Activated CD8-positive, alpha-beta memory T cell treated with anti-CD3 and anti-CD28 coated beads for 1 hour (primary cell): Measurements from ENCODE around the gene OR1F1.
"Not testable (repeated sequence)": the region's sequence is repeated elsewhere in the genome, so short reads cannot be mapped to it uniquely, and the experiment has no call there.

Experiments used
- DNase-seq, 2 donors: peaks; one replicate each; pipeline ENCODE4 v3.0.0-alpha.2; 2020; ENCODE audit warnings: low read depth in 1 of 2; ENCODE audit errors: extremely low read depth in 1 of 2

OR1F1 gene

DNA sequence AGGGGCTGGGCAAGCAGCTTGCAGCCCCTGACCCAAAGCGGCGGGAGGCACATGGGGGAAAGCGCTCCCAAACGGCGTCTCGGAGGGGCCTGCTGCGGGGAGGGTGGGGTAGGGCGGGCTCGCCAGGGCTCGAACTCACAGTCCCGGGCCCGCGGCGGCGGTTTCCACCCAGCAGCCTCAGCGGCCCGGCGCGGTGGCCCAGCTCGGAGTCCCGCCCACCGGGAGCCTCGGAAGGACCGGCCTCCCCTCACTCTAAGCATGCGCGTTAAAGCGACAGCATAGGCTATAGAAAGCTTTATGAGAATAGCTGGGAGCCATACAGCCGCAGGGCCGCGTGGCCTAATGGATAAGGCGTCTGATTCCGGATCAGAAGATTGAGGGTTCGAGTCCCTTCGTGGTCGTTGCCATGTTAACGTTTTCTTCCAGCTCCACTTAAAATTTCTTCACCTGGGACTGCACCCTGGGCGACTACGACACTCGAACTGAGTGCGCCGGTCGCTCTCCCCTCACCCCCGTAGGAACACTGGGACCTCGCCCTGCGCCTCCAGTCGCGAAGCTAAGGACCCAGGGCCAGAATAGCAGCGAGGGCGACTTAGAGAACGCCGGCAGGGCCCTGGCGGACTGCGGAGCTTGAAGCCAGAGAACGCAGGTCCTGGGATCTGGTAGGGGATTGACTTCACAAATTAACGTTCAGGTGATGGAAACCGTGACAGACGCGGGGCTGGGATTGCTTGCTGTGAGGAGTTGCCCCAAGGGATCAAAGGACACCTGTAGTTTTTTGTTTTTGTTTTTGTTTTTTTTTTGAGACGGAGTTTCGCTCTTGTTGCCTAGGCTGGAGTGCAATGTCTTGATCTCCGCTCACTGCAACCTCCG, 37.4 kb upstream of the OR1F1 start:
- DNase-seq = peak; percentile 93 to 94

DNA sequence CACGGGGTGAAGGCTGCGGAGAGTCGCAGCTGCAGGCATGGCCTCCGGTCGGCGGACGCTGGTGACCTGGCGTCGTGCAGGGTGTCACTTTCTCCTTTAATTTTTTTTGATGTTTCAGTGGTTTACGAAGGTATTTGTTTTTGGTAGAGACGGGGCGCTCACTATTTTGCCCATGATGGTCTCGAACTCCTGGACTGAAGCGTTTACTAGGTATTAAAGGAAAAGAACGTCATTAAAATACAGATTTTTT, 36.1 kb upstream of the OR1F1 start:
- no peak for DNase-seq

DNA sequence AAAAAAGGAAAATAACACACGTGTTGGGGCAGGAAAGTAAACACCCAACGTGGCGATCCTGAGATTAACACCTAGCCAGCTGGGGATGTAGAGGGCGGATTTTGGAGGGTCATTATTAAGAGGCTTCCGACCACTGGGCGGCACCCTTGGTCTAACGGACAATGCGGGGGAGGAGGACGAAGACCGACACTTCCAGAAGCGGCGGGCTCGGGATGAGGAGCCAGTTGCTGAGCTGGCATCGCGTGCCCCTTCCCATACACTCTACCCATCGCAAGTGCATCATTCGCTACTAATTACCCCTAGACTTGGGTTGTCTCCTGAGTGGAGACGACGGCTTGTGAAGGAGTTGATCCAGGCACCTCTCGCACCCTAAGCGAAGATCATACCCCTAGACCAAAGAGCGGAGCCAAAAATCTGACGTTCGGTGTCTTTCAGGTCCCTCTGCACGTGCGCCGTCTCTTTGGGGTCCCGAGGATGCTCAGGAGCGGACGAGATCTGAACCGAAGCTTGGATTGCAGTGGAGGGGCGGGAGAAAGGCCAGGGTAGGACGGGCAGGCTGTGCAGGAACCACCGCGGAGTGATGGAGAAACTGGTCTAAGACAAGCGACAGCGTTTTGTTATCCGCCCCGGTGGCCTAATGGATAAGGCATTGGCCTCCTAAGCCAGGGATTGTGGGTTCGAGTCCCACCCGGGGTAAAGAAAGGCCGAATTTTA, 35.6 kb upstream of the OR1F1 start:
- peak in 1 of 2 donors; percentile 52 for DNase-seq

DNA sequence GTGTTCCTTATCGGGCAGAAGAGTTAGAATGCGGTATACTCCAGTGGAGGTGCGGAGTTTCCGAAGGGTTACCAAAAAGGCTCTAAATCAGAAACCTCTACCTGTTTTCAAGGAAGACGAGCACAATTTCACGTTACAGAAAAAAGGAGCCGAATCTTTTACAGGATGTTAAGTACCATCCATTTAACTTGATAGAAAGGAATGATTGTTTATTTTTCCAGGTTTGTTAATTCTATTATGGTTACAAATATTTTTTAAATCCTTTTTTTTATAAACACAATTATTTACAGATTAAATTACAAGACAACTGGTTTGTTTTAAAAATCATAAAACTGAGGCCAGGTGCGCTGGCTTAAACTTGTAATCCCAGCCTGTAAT, 35.0 kb upstream of the OR1F1 start:
- no peak for DNase-seq

DNA sequence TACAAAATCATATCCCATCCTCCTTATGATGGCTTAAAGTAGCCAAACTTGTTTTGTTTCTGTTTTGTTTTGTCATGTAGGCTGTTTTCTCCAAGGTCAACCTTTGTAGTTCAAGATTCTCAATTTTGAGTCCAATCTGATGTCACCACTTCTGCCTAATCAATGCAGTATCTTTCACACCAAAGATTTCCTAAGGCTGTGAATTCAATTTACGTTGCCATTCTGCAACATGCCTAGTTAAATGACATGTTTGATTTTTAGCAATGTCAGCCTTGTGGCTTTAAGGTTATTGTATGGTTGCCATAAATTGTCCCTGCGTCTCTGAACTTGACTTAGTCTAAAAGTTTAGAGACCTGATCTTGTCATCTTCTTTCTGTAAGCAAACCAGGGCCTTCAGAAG, 32.8 kb upstream of the OR1F1 start:
- DNase-seq = no peak

DNA sequence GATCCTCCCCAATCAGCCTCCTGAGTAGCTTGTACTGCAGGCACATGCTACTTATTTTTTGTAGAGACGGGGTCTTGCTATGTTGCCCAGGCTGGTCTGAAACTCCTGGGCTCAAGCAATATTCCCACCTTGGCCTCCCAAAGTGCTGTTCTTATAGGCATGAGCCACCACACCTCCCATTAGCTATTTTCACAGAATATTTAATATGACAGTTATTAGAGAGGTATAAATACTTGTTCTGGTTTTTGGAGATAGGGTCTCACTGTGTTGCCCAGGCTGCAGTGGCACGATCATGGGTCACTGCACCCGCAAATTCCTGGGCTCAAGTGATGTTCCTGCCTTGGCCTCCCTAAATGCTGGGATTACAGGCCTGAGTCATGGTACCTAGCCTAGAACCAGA, 32.0 kb upstream of the OR1F1 start:
- no peak for DNase-seq

DNA sequence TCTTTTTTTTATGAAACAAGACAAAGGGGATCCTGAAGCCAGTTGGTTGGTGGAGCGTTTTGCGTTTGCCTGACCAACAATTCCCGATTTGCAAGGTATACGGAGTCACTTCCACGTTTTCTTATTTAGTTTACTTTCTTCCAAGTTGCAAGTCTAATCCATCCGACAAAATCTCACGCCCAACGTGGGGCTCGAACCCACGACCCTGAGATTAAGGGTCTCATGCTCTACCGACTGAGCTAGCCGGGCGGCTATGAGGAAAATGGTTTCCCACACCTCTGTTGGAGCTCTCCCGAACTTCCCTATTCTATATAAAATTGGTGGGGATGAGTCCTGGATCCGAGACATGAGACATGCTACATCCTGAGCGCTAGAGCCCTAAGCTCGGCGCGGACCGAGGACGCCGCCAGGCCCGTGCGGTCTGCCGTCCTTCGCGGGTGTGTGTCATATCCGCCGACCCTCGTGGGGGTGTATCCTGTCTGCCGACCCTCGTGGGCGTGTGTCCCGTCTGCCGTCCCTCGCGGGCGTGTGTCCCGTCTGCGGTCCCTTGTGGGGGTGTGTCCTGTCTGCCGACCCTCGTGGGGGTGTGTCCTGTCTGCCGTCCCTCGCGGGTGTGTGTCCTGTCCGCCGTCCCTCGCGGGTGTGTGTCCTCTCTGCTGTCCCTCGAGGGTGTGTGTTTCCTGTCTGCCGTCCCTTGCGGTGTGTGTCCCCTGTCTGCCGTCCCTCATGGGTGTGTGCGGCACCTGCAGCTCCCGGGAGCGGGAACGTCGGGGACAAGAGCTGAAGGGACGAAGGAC, 30.6 kb upstream of the OR1F1 start:
- DNase-seq = no peak

DNA sequence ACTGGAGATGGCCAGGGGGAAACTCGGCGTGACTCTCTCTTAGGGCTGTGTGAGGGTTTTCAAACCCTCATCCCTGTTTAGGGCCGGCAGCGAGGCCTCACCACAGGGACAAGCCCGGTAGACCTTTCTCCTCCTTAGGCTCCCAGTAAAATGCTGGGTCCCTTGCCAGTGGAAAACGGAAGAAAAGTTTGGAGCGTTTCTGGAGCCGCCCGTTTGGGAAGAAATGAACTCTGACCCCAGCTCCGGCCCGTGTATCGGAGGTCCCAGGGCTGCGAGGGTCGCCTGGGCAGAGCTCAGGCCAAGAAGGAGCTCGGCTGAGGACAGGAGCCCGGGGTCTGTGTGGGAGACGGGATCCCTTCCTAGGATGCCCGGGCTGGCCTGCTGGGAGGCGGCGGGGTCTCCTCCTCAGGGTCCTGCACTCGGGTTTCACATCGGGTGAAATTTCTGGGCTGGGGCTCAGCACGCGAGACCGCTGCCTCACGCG, 29.9 kb upstream of the OR1F1 start:
- no peak for DNase-seq

DNA sequence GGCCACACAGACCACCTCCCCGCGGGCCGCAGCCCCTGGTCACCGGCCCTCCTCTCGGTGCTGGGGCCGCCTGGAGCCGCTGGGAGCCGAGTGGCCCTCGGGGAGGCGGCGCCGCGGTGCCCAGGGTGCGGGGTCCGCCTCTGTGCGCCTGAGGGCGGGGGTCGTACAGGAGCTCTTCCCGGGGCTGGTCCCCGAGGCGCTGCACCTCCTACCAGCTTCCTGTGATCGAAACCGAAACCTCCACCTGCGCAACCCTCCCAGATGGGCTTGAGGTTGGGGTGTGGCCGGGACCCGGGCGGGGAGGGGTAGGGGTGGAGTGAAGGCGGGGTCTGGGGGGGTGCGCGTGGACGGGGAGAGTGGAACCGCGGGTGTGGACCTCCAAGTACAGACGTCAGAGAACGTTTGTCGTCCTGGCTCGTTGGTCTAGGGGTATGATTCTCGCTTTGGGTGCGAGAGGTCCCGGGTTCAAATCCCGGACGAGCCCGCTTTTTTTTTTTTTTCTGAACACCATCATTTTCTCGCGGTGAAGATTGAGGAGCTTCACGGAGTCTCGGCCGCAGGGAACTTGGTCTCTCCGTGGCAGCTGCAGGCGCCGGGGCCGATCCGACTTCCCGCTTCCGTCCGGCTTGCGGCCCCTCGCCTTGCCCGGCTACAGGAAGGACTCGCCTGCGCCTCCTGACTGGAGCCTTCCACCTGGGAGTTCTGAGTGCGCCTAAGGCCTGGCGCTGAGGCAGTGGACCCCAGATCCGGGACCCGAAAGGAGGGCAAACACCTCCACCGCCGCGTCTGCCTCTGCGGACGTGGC, 29.3 kb upstream of the OR1F1 start:
- DNase-seq = peak; percentile 90 to 96

DNA sequence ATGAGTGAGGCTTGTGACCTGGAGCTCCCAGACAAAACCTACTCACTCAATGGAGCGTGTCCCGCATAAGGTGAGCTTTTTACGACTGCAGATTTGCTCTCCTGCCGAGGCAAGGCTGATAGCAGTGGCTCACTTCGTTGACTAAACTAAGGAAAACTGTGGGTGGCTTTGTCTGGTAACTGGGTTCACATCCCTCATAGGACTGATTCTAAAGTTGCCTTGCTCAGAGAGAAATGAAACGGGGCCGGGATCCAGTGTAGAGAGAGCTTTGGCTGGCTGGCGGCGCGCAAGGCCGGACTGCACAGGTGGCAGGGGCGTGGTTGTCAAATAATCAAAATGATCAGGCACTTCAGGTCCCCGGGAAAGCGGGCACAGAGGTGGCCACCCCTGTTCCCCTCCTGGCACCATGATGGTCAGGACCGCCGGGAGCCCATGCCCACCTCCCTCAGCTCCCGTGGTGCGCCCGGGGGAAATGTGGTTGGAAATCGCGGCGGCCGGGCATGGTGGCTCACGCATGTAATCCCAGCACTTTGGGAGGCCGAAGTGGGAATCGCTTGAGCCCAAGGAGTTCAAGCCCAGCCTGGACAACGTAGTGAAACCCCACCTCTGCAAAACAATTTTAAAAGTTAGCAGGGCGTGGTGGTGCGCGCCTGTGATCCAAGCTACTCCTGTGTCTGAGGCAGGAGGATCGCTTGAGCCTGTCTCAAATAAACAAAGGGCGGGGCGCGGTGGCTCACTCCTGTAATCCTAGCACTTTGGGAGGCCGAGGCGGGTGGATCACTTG, 26.6 kb upstream of the OR1F1 start:
- DNase-seq = no peak

DNA sequence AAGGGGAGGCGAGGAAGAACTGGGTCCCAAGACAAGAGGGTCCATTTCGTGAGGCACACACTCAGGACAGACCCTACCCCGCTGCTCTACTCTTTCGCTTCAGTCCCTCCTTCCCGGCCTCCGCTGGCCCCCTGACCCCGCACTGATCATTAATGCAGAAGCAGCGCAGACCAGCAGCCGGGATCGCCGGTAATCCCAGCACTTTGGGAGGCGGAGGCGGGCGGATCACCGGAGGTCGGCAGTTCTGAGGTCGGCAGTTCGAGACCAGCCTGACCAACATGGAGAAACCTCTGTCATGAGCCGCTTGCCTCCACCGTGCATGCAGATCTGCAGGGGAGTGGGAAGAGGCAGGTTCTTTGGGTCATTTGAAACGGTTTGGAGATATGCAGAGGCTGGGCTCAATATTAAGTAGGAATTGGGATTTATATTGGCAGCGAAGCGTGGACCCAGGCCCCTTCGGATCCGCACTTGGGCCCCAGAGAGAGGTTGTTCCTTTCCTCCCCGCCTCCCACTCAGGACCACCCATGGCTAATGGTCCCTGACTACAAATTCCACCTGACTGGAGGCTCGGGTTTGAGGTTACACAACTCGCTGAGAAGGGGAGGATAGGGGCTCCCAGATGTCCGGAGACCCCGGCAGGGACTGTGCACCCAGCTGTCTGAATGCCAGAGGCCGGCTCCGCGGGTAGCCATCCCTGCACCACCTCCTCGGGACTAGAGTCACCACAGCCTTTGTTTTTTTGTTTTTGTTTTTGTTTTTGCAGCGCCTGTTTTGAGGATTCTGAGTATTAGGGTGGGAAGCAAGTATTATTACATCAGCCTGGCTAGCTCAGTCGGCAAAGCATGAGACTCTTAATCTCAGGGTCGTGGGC, 23.6 kb upstream of the OR1F1 start:
- no peak for DNase-seq

DNA sequence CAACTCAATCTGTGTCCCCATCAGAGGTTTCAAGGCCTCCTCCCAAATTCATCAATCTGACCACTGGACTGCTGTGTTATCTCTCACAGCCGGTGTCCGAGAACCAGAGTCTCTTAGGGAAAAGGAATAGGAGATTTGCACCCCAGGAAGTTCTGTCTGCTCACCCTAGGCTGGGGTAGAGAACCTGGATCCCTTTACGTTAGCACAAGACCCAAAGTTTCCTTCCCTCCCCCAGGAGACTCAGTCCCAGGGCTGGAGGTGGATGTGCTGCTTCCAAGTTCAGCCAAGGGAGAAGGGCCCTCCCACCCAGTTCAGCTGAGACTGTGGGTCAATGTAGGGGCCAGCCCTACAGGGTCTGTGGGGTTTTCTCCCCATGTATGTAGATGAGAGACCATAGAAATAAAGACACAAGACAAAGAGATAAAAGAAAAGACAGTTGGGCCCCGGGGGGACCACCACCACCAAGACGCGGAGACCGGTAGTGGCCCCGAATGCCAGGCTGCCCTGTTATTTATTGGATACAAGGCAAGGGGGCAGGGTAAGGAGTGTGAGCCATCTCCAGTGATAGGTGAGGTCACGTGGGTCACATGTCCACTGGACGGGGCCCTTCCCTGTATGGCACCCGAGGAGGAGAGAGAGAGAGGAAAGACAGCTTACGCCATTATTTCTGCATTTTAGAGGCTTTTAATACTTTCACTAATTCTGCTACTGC, 22.7 kb upstream of the OR1F1 start:
- no peak for DNase-seq

DNA sequence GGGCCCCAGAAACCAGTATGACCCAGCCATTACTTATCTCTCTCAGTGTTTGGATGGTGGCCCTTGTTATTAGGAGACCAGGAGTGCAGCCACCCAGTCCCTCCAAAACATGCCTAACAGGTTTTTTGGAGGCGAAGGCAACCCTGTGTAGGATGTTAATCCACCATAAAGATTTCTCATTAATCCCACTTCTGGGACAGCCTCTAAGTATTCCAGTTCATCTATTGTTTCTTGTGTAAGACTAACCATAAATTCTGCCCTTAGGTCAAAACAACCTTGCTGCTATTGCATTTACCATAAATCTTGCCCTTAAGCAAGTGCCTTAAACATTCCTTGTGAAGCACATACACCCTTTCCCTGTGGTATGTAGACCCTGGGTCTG, 21.5 kb upstream of the OR1F1 start:
- no peak for DNase-seq

DNA sequence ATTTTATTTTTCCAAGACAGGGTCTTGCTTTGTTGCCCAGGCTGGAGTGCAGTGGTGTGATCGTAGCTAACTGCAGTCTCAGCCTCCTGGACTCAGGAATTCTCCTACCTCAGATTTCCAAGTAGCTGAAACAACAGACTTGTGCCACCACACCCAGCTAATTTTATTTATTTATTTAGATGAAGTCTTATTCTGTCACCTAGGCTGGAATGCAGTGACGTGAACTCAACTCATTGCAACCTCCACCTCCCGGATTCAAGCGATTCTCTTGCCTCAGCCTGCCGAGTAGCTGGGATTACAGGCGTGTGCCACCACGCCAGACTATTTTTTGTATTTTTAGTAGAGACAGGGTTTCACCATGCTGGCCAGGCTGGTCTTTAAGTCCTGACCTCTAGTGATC, 19.3 kb upstream of the OR1F1 start:
- DNase-seq = not testable (repeated sequence)

DNA sequence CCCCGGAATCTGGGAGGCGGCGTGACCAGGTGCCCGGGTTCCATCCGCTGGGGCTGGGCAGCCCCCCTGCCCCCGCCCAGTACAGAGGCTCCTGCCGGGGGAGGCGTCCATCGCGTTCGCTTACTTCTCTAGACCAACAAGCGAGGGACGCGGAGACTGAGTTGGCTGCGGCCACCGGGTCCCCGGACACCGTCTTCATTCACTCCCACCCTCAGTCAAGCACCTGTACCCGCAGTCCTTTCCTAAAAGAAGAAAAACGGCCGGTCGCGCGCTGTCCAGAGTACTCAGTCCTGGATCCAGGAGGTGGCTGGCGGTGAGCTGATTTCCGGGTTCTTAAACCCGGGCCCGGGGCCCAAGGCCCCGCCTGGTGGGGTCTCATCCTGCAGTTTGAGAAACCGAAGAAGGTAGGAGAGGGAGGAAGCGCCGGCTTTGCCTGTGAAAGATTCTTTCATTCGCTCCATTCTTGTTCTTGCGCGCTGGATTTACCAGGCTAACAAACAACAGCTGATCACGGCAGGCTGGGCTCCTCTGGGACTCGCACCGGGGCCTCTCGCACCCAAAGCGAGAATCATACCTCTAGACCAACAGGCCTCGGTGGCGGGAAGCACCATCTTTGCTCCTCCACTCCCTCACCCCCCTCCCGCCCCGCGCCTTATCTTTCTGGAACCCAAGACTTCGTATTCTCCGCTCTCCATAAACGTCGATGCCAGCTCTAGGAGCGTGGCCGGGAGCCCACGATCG, 17.4 kb upstream of the OR1F1 start:
- DNase-seq = no peak

DNA sequence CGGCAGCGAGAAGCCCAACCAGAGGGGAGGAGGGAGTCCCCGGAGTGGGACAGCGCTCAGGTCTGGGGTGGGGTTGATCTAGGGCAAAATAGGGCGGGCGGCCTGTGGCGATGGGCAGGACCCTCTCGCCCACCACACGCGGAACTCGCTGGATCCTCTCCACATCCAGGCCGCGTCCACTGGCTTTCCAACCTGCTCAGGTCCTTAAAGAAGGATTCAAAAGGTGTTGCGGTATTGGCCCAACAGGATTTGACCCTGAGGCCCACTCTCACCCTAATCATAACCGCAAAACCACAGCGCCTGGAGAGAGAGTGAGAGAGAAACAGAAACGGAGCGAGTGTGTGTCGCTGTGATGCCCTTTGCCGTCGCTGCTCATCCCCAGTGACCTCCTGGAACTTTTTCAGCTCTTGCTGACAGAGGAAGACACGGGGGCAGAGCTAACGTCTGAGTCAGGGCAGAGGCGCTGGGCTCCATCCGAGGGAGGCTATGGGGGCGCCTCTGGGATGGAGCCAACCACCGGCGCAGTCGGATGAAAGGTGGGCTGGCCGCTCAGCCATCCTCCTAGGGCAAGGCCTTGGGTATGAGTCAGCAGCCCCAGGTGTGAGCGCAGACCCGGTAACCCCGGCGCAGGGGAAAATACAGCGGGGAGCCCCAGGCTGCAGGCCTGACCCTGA, 16.7 kb upstream of the OR1F1 start:
- DNase-seq = no peak

DNA sequence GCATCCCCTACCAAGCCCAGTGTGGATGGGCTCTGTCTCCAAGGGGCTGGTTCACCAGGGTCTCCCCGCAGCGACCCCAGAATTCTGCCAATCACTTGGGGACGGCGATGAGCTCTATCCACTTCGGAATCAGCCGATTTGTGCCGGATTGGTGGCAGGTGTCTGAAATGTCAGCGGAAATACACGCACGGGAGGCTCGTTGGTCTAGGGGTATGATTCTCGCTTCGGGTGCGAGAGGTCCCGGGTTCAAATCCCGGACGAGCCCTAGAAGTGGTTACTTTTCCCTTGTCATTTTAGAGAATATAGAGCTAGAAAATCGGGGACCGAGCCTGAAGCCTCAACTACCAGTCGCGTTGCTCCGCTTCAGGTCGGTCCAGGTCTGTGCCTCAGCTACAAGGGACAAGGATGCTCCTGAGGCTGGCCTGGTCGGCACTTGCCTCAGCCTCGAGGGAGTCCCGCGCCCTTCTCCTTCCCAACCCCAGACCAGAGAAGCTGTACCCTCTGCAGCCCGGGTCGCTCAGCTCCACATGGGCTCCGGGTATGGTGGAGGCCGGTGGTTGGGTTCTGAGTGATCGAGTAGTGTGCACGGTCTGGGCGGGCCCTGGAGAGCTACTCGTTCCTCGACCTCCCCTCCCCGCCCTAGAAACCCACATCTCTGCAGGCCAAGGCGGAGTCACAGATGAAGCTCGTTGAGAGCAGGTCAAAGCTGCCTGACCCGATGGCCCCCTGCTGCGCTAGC, 16.0 kb upstream of the OR1F1 start:
- no peak for DNase-seq
